ENCODE results near the gene GNA12. TPM values are rescaled to one million over a fixed set of nuclear protein-coding genes. Genes with fewer than 3 reads are reported as not detected.

The GNA12 gene
- total RNA-seq, 1 experiment from 2014 or later: 36.2 TPM

- peak overlapping the region; percentile 24 for H3K27ac Mint-ChIP-seq (ENCODE audit: low read depth, unreplicated experiment)
- BruUV-seq (replicated peaks): no TSS peak
- H3K4me1 Mint-ChIP-seq (ENCODE audit: insufficient read depth, unreplicated experiment): peaks cover 43% of the 10 kb centered on the region
- H3K27me3 Mint-ChIP-seq (ENCODE audit: insufficient read depth, unreplicated experiment): no peaks in the 10 kb centered on the region
- H3K9me3 Mint-ChIP-seq (ENCODE audit: unreplicated experiment): no peaks in the 10 kb centered on the region
- DNase-seq (ENCODE audit: unreplicated experiment): no peak
- intact Hi-C loops (cut with micrococcal nuclease): no loop called here
- no peak for TF ChIP-seq CTCF (IDR thresholded peaks at IDR 0.05; ENCODE audit: unreplicated experiment)
- ChIA-PET POLR2A (interaction anchor here (0.6 to 1.3 kb wide), 6 partner anchors 9 to 46 kb away, joined by 3 to 5 read pairs (median 4); no protein-coding TSS in a partner anchor), CTCF (interaction anchor here (0.6 to 1.5 kb wide), 4 partner anchors 10 to 1952 kb away, joined by 3 to 5 read pairs (median 4); no protein-coding TSS in a partner anchor)
- peaks cover 5% of the 10 kb centered on the region for H3K36me3 Mint-ChIP-seq (ENCODE audit: insufficient read depth, unreplicated experiment)
- no peak overlapping the region for H3K4me3 Mint-ChIP-seq (ENCODE audit: unreplicated experiment)
Measured at GRCh38 chr7:2804227-2804763, 39.8 kb downstream of the GNA12 start.

GRCh38 chr7:2803755-2804154, 40.4 kb downstream of the GNA12 start:
- no peaks in the 10 kb centered on the region for H3K27me3 Mint-ChIP-seq (ENCODE audit: insufficient read depth, unreplicated experiment)
- intact Hi-C loops (cut with micrococcal nuclease): no loop called here
- no peaks in the 10 kb centered on the region for H3K36me3 Mint-ChIP-seq (ENCODE audit: insufficient read depth, unreplicated experiment)
- CTCF ChIA-PET: interaction anchor here (0.7 to 1.5 kb wide), 3 partner anchors 19 to 1953 kb away, joined by 3 to 5 read pairs (median 3); no protein-coding TSS in a partner anchor
- H3K9me3 Mint-ChIP-seq (ENCODE audit: unreplicated experiment): no peaks in the 10 kb centered on the region
- peak overlapping the region; percentile 24 for H3K27ac Mint-ChIP-seq (ENCODE audit: low read depth, unreplicated experiment)
- DNase-seq (ENCODE audit: unreplicated experiment): no peak
- TF ChIP-seq CTCF (IDR thresholded peaks at IDR 0.05; ENCODE audit: unreplicated experiment): no peak
- no TSS peak for BruUV-seq (replicated peaks)
- H3K4me3 Mint-ChIP-seq (ENCODE audit: unreplicated experiment): no peak overlapping the region
- POLR2A ChIA-PET: interaction anchor here (0.6 to 1.6 kb wide), 7 partner anchors 8 to 45 kb away, joined by 3 to 7 read pairs (median 4); no protein-coding TSS in a partner anchor
- peaks cover 37% of the 10 kb centered on the region for H3K4me1 Mint-ChIP-seq (ENCODE audit: insufficient read depth, unreplicated experiment)

GRCh38 chr7:2803342-2803692, 40.8 kb downstream of the GNA12 start:
- Mint-ChIP-seq H3K27me3 (ENCODE audit: insufficient read depth, unreplicated experiment) (no peaks in the 10 kb centered on the region), H3K4me3 (ENCODE audit: unreplicated experiment) (no peak overlapping the region), H3K4me1 (ENCODE audit: insufficient read depth, unreplicated experiment) (peaks cover 34% of the 10 kb centered on the region), H3K27ac (ENCODE audit: low read depth, unreplicated experiment) (peak overlapping the region; percentile 24), H3K36me3 (ENCODE audit: insufficient read depth, unreplicated experiment) (no peaks in the 10 kb centered on the region), H3K9me3 (ENCODE audit: unreplicated experiment) (no peaks in the 10 kb centered on the region)
- intact Hi-C loops (cut with micrococcal nuclease): no loop called here
- CTCF ChIA-PET: no interaction called here
- POLR2A ChIA-PET: interaction anchor here (0.6 to 1.8 kb wide), 7 partner anchors 8 to 45 kb away, joined by 3 to 7 read pairs (median 4); no protein-coding TSS in a partner anchor
- no peak for TF ChIP-seq CTCF (IDR thresholded peaks at IDR 0.05; ENCODE audit: unreplicated experiment)
- no peak for DNase-seq (ENCODE audit: unreplicated experiment)
- BruUV-seq (replicated peaks): no TSS peak

GRCh38 chr7:2802504-2803341, 41.4 kb downstream of the GNA12 start:
- Mint-ChIP-seq H3K4me3 (ENCODE audit: unreplicated experiment) (no peak overlapping the region), H3K4me1 (ENCODE audit: insufficient read depth, unreplicated experiment) (peaks cover 34% of the 10 kb centered on the region), H3K36me3 (ENCODE audit: insufficient read depth, unreplicated experiment) (no peaks in the 10 kb centered on the region), H3K27me3 (ENCODE audit: insufficient read depth, unreplicated experiment) (no peaks in the 10 kb centered on the region), H3K27ac (ENCODE audit: low read depth, unreplicated experiment) (peak overlapping the region; percentile 37), H3K9me3 (ENCODE audit: unreplicated experiment) (no peaks in the 10 kb centered on the region)
- POLR2A ChIA-PET: interaction anchor here (0.7 to 2.1 kb wide), 8 partner anchors 9 to 44 kb away, joined by 3 to 11 read pairs (median 6); no protein-coding TSS in a partner anchor
- intact Hi-C loops (cut with micrococcal nuclease): no loop called here
- CTCF ChIA-PET: no interaction called here
- BruUV-seq (replicated peaks): no TSS peak
- peak; percentile 39 for DNase-seq (ENCODE audit: unreplicated experiment)
- TF ChIP-seq CTCF (IDR thresholded peaks at IDR 0.05; ENCODE audit: unreplicated experiment): no peak

All from MCF 10A (cell line).